ENCODE measurements around the gene ARL6IP5. TPM values are rescaled to one million over a fixed set of nuclear protein-coding genes. Genes with fewer than 3 reads are reported as not detected.

ARL6IP5 gene
- total RNA-seq, 1 experiment from 2014 or later, result 30.0 TPM

GRCh38 chr3:69115731-69116130, 31.0 kb downstream of the ARL6IP5 start:
- DNase-seq (ENCODE audit: low read depth, low spot score), result no peak

More at GRCh38 chr3:69115731-69116130, 31.0 kb downstream of the ARL6IP5 start:
- no peak overlapping the region for H3K27ac ChIP-seq (ENCODE audit: low read depth, low read length)
- no peaks in the 10 kb centered on the region for H3K79me2 ChIP-seq (ENCODE audit: insufficient read depth, low read length)
- POLR2A ChIA-PET, result no interaction called here
- TF ChIP-seq POLR2A (IDR thresholded peaks at IDR 0.05; ENCODE audit: borderline replicate concordance, extremely low read depth, insufficient read depth, insufficient read length) (no peak), SP1 (IDR thresholded peaks at IDR 0.05; ENCODE audit: low read depth) (no peak), ZNF274 (IDR thresholded peaks at IDR 0.05; ENCODE audit: low read depth, low read length) (no peak), EZH2phosphoT487 (IDR thresholded peaks at IDR 0.05; ENCODE audit: borderline replicate concordance) (no peak), ZBTB33 (IDR thresholded peaks at IDR 0.05; ENCODE audit: extremely low read depth, insufficient replicate concordance, low read length) (no peak), CEBPB (IDR thresholded peaks at IDR 0.05; ENCODE audit: low read depth) (no peak), JUND (IDR thresholded peaks at IDR 0.05) (no peak), RAD21 (IDR thresholded peaks at IDR 0.05; ENCODE audit: low read depth) (no peak), POLR2AphosphoS5 (IDR thresholded peaks at IDR 0.05; ENCODE audit: low read depth, low read length) (no peak), TCF7L2 (IDR thresholded peaks at IDR 0.05; ENCODE audit: borderline replicate concordance, extremely low read depth, insufficient read depth, insufficient read length) (no peak), FOSL1 (IDR thresholded peaks at IDR 0.05; ENCODE audit: low read depth) (no peak), YY1 (IDR thresholded peaks at IDR 0.05; ENCODE audit: extremely low read depth, insufficient replicate concordance, low read depth, low read length) (no peak)
- CTCF ChIA-PET, result no interaction called here
- H2AFZ ChIP-seq (ENCODE audit: low read depth, low read length, poor library complexity, severe bottlenecking), result no peak overlapping the region
- no peak overlapping the region for H3K9ac ChIP-seq (ENCODE audit: low read length)
- intact Hi-C loops (cut with micrococcal nuclease), result no loop called here
- H3K4me1 ChIP-seq (ENCODE audit: control insufficient read depth in 1 of 2, insufficient read depth in 2 of 2, low read length in 2 of 2), result peaks cover 0 to 18% of the 10 kb centered on the region in 2 experiments; a peak in 3 of 4 replicates
- H3K27me3 ChIP-seq (ENCODE audit: insufficient read depth, low read length), result no peaks in the 10 kb centered on the region
- H3K9me3 ChIP-seq (ENCODE audit: control insufficient read depth in 1 of 2, insufficient read depth in 1 of 2, low read depth in 1 of 2, low read length in 2 of 2), result no peaks in the 10 kb centered on the region
- RAD21 ChIA-PET (ENCODE audit: low non-redundant PET in 1 of 2, low total read pairs in 2 of 2, uncharacterized antibody in 2 of 2, unreplicated experiment in 2 of 2), result no interaction called here
- H3K4me3 ChIP-seq (replicated peaks in 1 of 2; ENCODE audit: low read depth in 1 of 2, low read length in 2 of 2), result no peak overlapping the region
- BruUV-seq (replicated peaks), result no TSS peak
- H3K4me2 ChIP-seq (ENCODE audit: low read length), result no peak overlapping the region
- no peaks in the 10 kb centered on the region for H4K20me1 ChIP-seq (ENCODE audit: insufficient read depth)
- no peak for ATAC-seq
- no peaks in the 10 kb centered on the region for H3K9me2 ChIP-seq (ENCODE audit: insufficient read depth)
- H3K36me3 ChIP-seq (ENCODE audit: control insufficient read depth in 1 of 2, insufficient read depth in 2 of 2, low read length in 2 of 2), result no peaks in the 10 kb centered on the region

Measured in HCT116 (cell line).